Ishikawa (cell line): Measurements from ENCODE around the gene CERS6.

Source experiments
- CEBPB ChIP-seq: IDR thresholded peaks from 2 replicates; pipeline ENCODE4 v1.6.1; 2012
- CREB1 ChIP-seq: IDR thresholded peaks from 2 replicates; pipeline ENCODE4 v1.6.1; 2012; ENCODE audit warnings: low read depth
- EGR1 ChIP-seq: IDR thresholded peaks from 2 replicates; pipeline ENCODE4 v1.6.1; 2012
- EP300 ChIP-seq: IDR thresholded peaks from 2 replicates; pipeline ENCODE4 v1.6.1; 2012; ENCODE audit warnings: borderline replicate concordance
- FOXM1 ChIP-seq: IDR thresholded peaks from 2 replicates; pipeline ENCODE4 v1.6.1; 2012; ENCODE audit warnings: low read depth, borderline replicate concordance
- NFIC ChIP-seq: IDR thresholded peaks from 2 replicates; pipeline ENCODE4 v1.6.1; 2012
- RAD21 ChIP-seq: IDR thresholded peaks from 2 replicates; pipeline ENCODE4 v1.6.1; 2012; ENCODE audit warnings: low read depth
- TAF1 ChIP-seq: IDR thresholded peaks from 2 replicates; pipeline ENCODE4 v1.6.1; 2012; ENCODE audit warnings: low read depth, mild to moderate bottlenecking
- TEAD4 ChIP-seq: IDR thresholded peaks from 2 replicates; pipeline ENCODE4 v1.6.1; 2012
- YY1 ChIP-seq: IDR thresholded peaks from 2 replicates; pipeline ENCODE4 v1.6.1; 2012; ENCODE audit warnings: low read depth
- TF ChIP-seq, protein P1 (sequence below): IDR thresholded peaks from 2 replicates; pipeline ENCODE4 v1.6.1; 2012; ENCODE audit warnings: low read depth, mild to moderate bottlenecking
- TF ChIP-seq, protein P2 (sequence below): IDR thresholded peaks from 2 replicates; pipeline ENCODE4 v1.6.1; 2012

- TF ChIP-seq EP300 (no peak), YY1 (no peak), RAD21 (no peak), NFIC (no peak), CEBPB (no peak), TEAD4 (no peak), FOXM1 (no peak), TAF1 (no peak), CREB1 (no peak), EGR1 (no peak)
- TF ChIP-seq, protein P1, sequence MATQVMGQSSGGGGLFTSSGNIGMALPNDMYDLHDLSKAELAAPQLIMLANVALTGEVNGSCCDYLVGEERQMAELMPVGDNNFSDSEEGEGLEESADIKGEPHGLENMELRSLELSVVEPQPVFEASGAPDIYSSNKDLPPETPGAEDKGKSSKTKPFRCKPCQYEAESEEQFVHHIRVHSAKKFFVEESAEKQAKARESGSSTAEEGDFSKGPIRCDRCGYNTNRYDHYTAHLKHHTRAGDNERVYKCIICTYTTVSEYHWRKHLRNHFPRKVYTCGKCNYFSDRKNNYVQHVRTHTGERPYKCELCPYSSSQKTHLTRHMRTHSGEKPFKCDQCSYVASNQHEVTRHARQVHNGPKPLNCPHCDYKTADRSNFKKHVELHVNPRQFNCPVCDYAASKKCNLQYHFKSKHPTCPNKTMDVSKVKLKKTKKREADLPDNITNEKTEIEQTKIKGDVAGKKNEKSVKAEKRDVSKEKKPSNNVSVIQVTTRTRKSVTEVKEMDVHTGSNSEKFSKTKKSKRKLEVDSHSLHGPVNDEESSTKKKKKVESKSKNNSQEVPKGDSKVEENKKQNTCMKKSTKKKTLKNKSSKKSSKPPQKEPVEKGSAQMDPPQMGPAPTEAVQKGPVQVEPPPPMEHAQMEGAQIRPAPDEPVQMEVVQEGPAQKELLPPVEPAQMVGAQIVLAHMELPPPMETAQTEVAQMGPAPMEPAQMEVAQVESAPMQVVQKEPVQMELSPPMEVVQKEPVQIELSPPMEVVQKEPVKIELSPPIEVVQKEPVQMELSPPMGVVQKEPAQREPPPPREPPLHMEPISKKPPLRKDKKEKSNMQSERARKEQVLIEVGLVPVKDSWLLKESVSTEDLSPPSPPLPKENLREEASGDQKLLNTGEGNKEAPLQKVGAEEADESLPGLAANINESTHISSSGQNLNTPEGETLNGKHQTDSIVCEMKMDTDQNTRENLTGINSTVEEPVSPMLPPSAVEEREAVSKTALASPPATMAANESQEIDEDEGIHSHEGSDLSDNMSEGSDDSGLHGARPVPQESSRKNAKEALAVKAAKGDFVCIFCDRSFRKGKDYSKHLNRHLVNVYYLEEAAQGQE: no peak
- TF ChIP-seq, protein P2, sequence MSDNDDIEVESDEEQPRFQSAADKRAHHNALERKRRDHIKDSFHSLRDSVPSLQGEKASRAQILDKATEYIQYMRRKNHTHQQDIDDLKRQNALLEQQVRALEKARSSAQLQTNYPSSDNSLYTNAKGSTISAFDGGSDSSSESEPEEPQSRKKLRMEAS: no peak
These were observed 58.6 kb downstream of the CERS6 start for GRCh38 chr2:168514692-168515091.
